Mesothelial cell of epicardium (in vitro differentiated cells): ENCODE results near the gene GPR68. TPM values are rescaled to one million over a fixed set of nuclear protein-coding genes. Genes with fewer than 3 reads are reported as not detected.
"Not testable (repeated sequence)": the region's sequence is repeated elsewhere in the genome, so short reads cannot be mapped to it uniquely, and the experiment has no call there.

Source experiments
- DNase-seq, 2 experiments: peaks; one replicate each; pipeline ENCODE4 v3.0.0; 2021; ENCODE audit warnings: low spot score in 2 of 2; ENCODE audit not compliant: unreplicated experiment in 2 of 2
- H3K27ac Mint-ChIP-seq: 2 replicates; pipeline ENCODE4 v1.8.0; 2021; ENCODE audit warnings: mixed read lengths
- H3K27me3 Mint-ChIP-seq: 2 replicates; pipeline ENCODE4 v1.8.0; 2021; ENCODE audit warnings: low read depth, mixed read lengths
- H3K36me3 Mint-ChIP-seq: 2 replicates; pipeline ENCODE4 v1.8.0; 2021; ENCODE audit warnings: mixed read lengths
- H3K4me1 Mint-ChIP-seq: 2 replicates; pipeline ENCODE4 v1.8.0; 2021; ENCODE audit warnings: mixed read lengths
- H3K4me3 Mint-ChIP-seq: 2 replicates; pipeline ENCODE4 v1.8.0; 2021; ENCODE audit warnings: mild to moderate bottlenecking, moderate library complexity, mixed read lengths
- H3K9me3 Mint-ChIP-seq: 2 replicates; pipeline ENCODE4 v1.8.0; 2021; ENCODE audit warnings: mixed read lengths
- CTCF ChIP-seq: fragments of 200-600 bp; sonication (generic); IDR thresholded peaks from one replicate; pipeline ENCODE4 v1.5.0; 2021; ENCODE audit warnings: antibody characterized with exemption; ENCODE audit not compliant: unreplicated experiment
- total RNA-seq: library from RNA; stranded (reverse); gene quantifications from 3 replicates; pipeline ENCODE4 v1.2.1, GENCODE V29; 2021

The GPR68 gene
- total RNA-seq, 1 donor from 2014 or later = 1.1 TPM

- peaks cover 11% of the 10 kb centered on the region for H3K4me1 Mint-ChIP-seq
- H3K36me3 Mint-ChIP-seq = peaks cover 2% of the 10 kb centered on the region
- DNase-seq = no peak
- no peak for TF ChIP-seq CTCF
- H3K4me3 Mint-ChIP-seq = no peak overlapping the region
- no peaks in the 10 kb centered on the region for H3K9me3 Mint-ChIP-seq
- no peak overlapping the region for H3K27ac Mint-ChIP-seq
- H3K27me3 Mint-ChIP-seq = peaks cover 11% of the 10 kb centered on the region
These were observed 24.8 kb upstream of the GPR68 start for GRCh38 chr14:91269076-91269991.

- no peak overlapping the region for H3K4me3 Mint-ChIP-seq
- TF ChIP-seq CTCF = no peak
- peaks cover 23% of the 10 kb centered on the region for H3K27me3 Mint-ChIP-seq
- no peak overlapping the region for H3K27ac Mint-ChIP-seq
- H3K4me1 Mint-ChIP-seq = peaks cover 17% of the 10 kb centered on the region
- H3K9me3 Mint-ChIP-seq = no peaks in the 10 kb centered on the region
- no peak for DNase-seq
- peaks cover 2% of the 10 kb centered on the region for H3K36me3 Mint-ChIP-seq
These were observed 23.5 kb upstream of the GPR68 start for GRCh38 chr14:91267965-91268437.

DNA sequence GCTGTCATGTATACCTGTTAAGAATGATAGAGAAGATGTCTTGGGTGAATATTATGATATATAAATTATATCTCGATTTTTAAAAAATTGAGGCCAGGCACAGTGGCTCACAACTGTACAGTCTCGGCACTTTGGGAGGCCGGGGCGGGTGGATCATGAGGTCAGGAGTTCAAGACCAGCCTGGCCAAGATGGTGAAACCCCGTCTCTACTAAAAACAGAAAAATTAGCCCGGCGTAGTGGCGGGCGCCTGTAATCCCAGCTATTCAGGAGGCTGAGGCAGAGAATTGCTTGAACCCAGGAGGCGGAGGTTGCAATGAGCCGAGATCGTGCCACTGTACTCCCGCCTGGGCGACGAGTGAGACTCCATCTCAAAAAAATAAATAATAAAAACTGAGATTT is 21.8 kb upstream of the GPR68 start:
- H3K4me3 Mint-ChIP-seq, H3K27ac Mint-ChIP-seq, DNase-seq, H3K9me3 Mint-ChIP-seq, H3K36me3 Mint-ChIP-seq: not testable (repeated sequence)
- peaks cover 18% of the 10 kb centered on the region for H3K4me1 Mint-ChIP-seq
- H3K27me3 Mint-ChIP-seq = peaks cover 24% of the 10 kb centered on the region

- H3K36me3 Mint-ChIP-seq = no peaks in the 10 kb centered on the region
- H3K27ac Mint-ChIP-seq = no peak overlapping the region
- H3K27me3 Mint-ChIP-seq = peaks cover 24% of the 10 kb centered on the region
- H3K9me3 Mint-ChIP-seq = no peaks in the 10 kb centered on the region
- peak overlapping the region; percentile 57 for H3K4me3 Mint-ChIP-seq
- DNase-seq = no peak
- TF ChIP-seq CTCF = no peak
- peaks cover 18% of the 10 kb centered on the region for H3K4me1 Mint-ChIP-seq
These were observed 20.9 kb upstream of the GPR68 start for GRCh38 chr14:91265404-91265803.

DNA sequence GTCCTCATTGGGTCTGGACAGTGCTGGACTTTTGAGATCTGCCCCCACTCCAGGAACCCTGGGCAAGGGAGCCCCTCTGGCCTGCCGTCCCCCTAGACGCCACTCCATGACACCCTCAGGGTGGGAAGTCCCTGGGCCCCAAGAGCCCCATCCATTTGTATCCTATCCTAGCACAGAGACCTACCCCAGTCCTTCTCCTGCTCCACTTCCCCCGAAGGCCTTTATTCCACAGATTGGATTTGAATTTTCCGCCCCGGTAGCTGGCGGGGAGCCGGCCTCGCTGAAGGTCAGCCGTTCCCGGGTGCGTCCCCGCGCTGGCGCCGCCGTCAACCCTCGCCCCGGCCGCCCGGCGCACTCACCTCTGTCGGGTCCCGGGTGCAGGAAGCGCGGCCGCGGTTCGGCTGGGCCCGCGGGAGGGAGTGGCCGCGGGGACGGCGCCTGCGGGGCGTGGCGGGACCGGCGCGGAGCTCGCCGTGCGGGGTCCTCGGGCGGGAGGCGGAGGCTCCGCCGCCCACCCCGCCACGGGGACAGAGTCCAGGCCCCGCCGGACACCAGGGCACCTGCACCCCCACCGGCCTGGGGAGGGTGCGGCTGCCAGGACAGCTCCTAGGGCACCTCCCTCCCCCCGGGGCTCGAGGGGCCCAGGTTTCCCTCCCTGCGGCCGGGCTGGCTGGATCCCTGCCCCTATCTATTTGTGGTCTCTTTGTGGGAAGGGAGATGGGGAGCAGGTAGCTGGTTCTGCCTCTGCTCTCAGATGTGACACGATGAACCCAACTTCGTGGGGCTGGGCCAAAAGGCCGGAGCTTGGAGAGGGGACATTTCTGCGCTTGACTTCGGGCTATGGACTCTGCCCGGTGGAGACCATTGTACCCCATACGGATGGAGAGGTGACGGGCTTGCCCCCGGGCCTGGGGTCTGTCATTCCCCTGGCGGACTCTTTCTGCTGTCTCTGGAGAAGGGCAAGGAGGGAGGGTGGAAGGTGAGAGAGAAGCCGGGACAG is 19.9 kb upstream of the GPR68 start:
- no peak for TF ChIP-seq CTCF
- H3K27me3 Mint-ChIP-seq = peaks cover 24% of the 10 kb centered on the region
- peaks cover 18% of the 10 kb centered on the region for H3K4me1 Mint-ChIP-seq
- no peaks in the 10 kb centered on the region for H3K9me3 Mint-ChIP-seq
- peak in 1 of 2 experiments; percentile 51 for DNase-seq
- peak overlapping the region; percentile 68 for H3K4me3 Mint-ChIP-seq
- no peaks in the 10 kb centered on the region for H3K36me3 Mint-ChIP-seq
- H3K27ac Mint-ChIP-seq = no peak overlapping the region
